ENCODE measurements around the gene NOS3. TPM values are rescaled to one million over a fixed set of nuclear protein-coding genes. Genes with fewer than 3 reads are reported as not detected.

Gene NOS3
- total RNA-seq, result 26.6 TPM

DNA sequence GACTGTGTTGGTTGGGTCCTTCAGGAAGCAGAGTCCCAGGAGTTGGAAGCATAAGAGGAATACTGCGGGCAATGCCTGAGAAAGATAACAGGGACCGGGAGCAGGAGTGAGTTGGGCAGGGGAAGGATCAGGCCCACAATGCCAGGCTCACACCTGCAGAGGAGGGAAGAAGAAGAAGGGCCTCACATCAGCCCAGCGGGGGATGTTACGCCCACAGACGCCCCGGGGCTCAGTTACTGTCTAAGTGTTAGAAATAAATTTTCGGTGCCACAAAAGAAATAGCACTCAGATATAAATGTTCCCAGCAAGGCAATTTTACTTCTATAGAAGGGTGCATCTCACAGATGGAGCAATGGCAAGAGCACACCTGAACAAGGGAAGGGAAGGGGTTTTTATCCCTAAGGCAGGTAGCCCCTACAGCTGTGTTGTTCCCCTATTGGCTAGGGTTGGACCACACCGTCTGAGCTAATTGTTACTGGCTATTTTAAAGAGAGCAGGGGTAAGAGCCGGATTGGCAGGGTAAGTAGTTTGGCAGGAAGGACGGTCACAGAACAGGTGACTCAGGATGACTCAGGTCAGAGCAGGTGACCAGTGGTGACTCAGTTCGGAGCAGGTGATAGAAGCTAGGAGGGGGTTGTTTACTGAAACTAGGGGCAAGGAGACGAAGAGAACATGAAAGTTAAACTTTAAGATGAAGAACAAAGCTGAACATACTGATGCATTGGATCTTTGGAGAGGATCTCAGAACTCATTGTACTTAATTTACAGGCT lies at the start of gene NOS3:
Gene NOS3, plus strand, starts transcription at position 602 of the 771 bp plus-strand sequence. CDS start 2,787 bp downstream, outside the sequence.
- ATAC-seq (no peak), DNase-seq (ENCODE audit: low spot score) (no peak)
- intact Hi-C loops (cut with DNase I), result no loop called here

- peak; percentile 39 for DNase-seq (ENCODE audit: low spot score)
- intact Hi-C loops (cut with DNase I), result no loop called here
- no peak for ATAC-seq
Observed at GRCh38 chr7:150941351-150942000, 49.3 kb upstream of the NOS3 start.

- ATAC-seq, result no peak
- intact Hi-C loops (cut with DNase I), result no loop called here
- DNase-seq (ENCODE audit: low spot score), result peak; percentile 54
Observed at GRCh38 chr7:150942001-150942590, 48.7 kb upstream of the NOS3 start.

- ATAC-seq (no peak), DNase-seq (ENCODE audit: low spot score) (peak; percentile 51)
- intact Hi-C loops (cut with DNase I), result no loop called here
Observed at GRCh38 chr7:150942591-150943452, 48.0 kb upstream of the NOS3 start.

DNA sequence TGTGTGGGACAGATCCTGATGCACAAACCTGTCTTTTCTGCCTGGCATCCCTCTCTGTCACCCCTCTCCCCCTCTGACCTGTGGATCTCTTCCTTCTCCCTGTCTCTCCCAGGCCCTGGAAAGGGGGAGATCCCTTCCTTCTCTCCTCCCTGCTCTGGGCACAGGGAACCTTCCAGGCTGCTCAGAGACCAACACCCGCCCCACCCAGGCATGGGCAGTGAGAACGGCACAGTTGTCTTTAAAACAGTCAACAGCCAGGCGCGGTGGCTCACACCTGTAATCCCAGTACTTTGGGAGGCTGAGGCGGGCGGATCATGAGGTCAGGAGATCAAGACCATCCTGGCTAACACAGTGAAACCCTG lies 47.4 kb upstream of the NOS3 start:
- ATAC-seq (no peak), DNase-seq (ENCODE audit: low spot score) (no peak)

GRCh38 chr7:150944066-150945042 lies 46.5 kb upstream of the NOS3 start:
- ATAC-seq (no peak), DNase-seq (ENCODE audit: low spot score) (peak; percentile 33)
- intact Hi-C loops (cut with DNase I), result no loop called here

More for the DNA sequence above, 47.4 kb upstream of the NOS3 start:
- intact Hi-C loops (cut with DNase I), result no loop called here

DNA sequence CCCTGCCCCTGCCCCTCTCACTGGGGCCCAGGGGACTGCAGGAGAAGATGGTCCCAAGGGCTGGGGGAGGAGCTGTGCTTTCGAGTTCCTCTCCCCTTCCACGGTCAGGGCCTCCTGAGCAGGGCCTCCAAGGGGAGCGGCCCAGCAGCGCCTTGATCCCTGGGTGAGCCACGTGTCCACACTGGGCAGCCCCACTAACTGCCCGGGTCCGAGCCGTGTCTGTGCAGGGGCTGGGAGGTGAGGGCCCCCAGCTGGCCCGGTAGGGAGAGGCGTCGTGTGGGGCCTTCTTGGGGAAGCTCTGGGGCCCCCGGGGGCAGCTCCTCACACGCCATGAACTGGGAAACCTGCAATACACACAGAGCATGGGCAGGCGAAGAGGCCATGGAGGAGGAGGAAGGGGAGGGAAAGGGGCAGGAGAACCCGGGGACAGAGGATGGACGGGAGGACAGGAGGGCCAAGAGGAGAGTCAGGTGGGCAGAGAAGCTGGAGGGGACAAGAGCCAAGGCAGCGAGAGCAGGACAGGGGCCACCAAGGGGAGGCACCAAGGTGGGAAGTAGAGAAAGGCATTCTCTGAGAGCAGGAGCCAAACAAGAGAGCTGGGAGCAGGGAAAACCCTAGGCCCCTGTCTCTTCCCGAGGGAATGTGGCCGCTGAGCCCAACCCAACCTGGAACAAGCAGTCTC lies 45.5 kb upstream of the NOS3 start:
- peak; percentile 10 for ATAC-seq
- intact Hi-C loops (cut with DNase I), result no loop called here
- peak; percentile 50 for DNase-seq (ENCODE audit: low spot score)

DNA sequence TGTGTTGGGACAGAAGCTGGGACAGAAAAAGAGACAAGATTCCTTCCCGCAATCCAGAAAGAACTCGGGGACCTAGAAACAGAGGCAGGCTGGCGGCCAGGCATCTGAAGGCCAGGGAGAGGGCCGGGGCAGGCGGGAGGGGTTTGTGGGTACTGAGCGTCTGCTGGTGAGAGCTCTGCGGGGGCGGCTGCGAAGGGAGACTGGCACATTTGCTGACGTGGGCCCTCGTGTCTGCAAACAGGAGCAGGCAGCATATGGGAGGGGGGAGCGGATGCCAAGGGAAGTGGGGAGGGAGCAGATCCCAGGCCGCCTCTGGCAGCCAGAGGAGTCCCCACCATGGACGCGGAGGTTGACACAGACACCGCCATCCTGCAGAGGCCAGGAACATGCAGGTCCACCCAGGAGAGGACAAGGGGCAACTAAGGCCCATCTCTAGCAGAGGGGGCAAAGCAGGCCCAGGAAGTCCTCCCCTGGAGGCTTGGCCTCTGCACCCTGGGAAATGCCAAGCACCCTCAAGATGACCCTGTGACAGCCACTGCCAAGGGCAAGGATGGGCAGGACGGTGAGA lies 44.9 kb upstream of the NOS3 start:
- intact Hi-C loops (cut with DNase I), result no loop called here
- peak; percentile 80 for ATAC-seq

DNA sequence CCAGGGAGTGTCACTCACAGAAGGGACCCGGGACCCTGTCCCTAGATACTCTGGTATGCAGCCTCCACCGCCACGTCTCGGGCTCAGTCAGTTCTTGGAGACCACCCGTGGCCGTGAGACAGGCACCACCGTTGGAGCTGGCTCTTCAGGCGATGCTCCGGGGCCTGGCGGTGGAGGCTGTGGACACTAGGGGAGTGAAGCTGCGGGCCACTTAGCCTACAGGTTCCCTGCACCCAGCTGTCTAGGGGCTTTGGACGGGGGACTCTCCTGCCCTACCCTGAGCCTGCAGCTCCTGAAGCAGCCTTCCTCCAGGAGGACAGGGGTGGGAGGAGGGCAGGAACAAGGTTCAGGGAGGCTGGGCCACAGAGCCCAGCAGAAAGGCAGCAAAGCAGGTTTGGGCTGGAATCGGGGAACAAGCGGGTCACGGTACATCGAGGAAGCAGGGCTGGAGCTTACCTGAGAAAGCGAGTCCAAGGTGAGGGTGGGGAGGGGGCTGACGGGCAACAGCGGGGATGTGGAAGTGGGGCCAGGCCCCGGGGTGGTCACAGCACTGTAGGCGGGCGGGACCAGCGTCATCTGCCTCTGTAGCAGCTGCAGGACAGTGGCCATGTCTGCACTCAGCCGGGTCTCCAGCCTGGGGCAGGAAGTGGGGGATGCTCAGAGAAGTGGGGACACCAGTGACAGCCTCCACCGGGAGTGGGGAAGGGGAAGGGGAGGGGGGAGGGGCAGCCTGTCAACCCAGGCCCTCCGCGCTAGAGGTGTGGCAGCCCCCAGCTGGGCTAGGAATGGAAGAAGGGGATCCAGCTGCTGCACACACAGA lies 44.2 kb upstream of the NOS3 start:
- intact Hi-C loops (cut with DNase I), result no loop called here
- no peak for ATAC-seq
- DNase-seq (ENCODE audit: low spot score), result peak; percentile 60

More for the DNA sequence above, 44.9 kb upstream of the NOS3 start:
- peak; percentile 83 for DNase-seq (ENCODE audit: low spot score)

DNA sequence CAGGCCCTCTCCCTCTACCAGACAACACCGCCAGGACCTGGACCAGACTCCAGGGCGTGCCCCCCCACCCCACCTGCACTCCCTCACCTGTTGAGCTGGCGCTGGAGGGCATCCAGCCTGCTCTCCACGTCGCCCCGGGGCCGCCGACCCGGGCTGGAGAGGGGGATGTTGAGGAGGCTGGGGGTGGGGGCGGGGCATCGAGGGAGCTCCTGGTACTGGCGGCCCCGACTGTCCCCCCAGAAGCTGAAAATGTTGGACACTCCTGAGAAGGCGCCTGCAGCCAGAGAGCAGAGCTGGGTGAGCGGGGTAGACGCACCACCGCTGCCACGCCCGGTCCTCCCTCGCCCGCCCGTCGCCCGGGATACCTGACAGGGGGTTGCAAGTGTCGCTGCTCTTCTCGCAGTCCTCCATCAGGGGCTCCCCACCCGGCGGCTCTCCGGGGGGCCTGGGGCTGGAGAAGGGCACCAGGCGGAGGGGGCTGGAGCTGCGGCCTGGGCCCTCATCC lies 43.5 kb upstream of the NOS3 start:
- peak; percentile 40 for DNase-seq (ENCODE audit: low spot score)
- intact Hi-C loops (cut with DNase I), result no loop called here
- ATAC-seq, result no peak

DNA sequence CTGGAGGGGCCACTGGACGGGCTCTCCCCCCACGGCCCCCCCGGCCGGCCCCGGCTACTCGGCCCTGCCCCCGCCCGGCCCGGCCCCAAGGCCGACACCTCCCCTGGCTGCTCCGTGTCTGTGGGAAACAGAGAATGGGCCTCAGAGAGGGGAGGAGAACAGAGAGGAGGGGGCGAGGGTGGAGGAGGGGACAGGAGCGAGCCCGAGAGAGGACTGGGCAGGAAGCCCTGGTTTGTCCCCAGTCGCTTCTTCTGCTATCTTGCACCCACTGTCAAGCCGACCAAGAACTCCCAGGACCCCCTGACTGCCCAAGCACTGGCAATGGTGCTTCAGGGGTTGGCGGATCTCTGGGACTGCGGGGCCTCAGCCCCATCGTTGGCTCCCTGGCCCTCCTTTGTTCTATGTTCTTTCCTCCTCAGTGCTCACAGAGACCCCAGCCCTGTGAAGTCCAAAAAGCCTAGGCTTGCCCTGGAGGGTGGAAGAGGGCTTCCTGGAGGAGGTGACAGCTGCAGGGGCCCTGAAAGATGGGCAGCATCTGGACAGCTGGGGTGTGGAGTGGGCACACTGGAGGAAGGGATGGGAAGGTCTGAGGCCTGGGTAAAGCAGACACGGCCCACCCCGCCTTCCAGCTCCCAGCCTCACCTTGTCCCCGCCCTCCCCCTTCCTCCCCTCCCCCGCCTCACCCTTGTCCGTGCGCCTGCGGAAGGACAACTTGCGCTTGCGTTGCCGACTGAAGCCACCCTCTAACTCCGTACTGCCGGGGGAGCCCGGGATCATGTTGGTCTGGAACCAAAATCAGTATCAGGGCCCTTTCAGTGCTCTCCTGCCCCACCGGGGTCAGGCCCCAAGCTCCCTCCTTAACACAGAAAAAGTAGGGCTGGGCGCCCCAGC lies 42.8 kb upstream of the NOS3 start:
- intact Hi-C loops (cut with DNase I), result no loop called here
- ATAC-seq, result no peak
- peak; percentile 46 for DNase-seq (ENCODE audit: low spot score)

DNA sequence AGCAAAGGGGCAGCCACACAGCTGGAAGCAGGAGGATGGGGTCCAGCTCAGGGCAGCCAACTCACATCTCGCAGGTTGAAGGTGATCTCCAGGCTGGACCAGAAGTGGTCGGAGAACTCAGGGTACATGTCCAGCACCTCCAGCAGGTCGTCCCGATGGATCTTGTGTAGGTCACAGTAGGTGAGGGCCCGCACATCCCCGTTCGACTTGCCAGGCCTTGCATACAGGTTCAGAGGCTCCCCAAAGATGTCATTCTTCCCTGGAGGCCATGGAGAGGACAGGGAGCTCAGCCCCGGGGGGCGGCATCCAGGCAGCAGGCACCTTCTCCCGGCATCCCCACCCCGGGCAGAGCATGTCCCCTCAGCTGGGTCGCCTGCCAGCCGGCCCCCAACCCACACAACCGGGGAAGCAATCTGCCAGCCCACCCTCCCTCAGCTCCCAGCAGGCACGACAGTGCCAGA lies 42.0 kb upstream of the NOS3 start:
- no peak for ATAC-seq
- DNase-seq (ENCODE audit: low spot score), result peak; percentile 48
- intact Hi-C loops (cut with DNase I), result no loop called here

DNA sequence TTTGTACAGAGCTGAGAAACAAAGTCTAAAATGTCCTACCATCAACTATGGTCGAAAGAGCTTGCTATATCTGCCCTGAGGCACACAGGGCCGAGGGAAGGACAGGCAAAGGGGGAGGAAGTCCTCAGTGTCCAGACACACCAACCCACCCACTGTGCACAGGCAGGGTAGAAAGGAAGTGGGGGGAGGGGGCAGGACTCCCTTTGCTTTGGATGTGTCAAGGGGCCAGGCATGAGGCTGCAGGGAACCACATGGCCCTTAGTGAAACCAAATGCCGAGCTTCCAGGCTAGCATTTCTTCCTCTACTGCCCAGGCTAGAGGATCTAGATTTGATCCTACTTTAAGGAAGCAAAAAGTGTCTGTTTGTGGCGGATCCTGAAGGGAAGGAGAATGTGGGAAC lies 41.3 kb upstream of the NOS3 start:
- DNase-seq (ENCODE audit: low spot score), result peak; percentile 35
- no peak for ATAC-seq
- intact Hi-C loops (cut with DNase I), result no loop called here

- ATAC-seq (no peak), DNase-seq (ENCODE audit: low spot score) (peak; percentile 25)
- intact Hi-C loops (cut with DNase I), result no loop called here
Observed at GRCh38 chr7:150949971-150950491, 40.8 kb upstream of the NOS3 start.
